Skin epidermis (tissue), 12 donors: ENCODE results near the gene RAB11FIP3.

Experiments
- H3K27ac ChIP-seq, 21 experiments: fragments of 200-600 bp; sonication (generic) in 11 of 21; one replicate each; pipeline ENCODE4 v1.5.0; 2020; ENCODE audit warnings: mild to moderate bottlenecking in 3 of 21, inconsistent platforms in 2 of 21, moderate library complexity in 2 of 21
- H3K4me3 ChIP-seq, 7 experiments: fragments of 200-600 bp; sonication (generic) in 2 of 7; one replicate each; pipeline ENCODE4 v1.5.0; 2020; ENCODE audit warnings: inconsistent platforms in 2 of 7, mild to moderate bottlenecking in 2 of 7, moderate library complexity in 1 of 7

The RAB11FIP3 gene

GRCh38 chr16:567373-568256 is 142.2 kb downstream of the RAB11FIP3 start:
- Histone ChIP-seq H3K4me3 (peak overlapping the region in 3 of 7 experiments; percentile 7 to 21 (median 19)), H3K27ac (peak overlapping the region in 17 of 21 experiments; percentile 28 to 89 (median 64))

DNA sequence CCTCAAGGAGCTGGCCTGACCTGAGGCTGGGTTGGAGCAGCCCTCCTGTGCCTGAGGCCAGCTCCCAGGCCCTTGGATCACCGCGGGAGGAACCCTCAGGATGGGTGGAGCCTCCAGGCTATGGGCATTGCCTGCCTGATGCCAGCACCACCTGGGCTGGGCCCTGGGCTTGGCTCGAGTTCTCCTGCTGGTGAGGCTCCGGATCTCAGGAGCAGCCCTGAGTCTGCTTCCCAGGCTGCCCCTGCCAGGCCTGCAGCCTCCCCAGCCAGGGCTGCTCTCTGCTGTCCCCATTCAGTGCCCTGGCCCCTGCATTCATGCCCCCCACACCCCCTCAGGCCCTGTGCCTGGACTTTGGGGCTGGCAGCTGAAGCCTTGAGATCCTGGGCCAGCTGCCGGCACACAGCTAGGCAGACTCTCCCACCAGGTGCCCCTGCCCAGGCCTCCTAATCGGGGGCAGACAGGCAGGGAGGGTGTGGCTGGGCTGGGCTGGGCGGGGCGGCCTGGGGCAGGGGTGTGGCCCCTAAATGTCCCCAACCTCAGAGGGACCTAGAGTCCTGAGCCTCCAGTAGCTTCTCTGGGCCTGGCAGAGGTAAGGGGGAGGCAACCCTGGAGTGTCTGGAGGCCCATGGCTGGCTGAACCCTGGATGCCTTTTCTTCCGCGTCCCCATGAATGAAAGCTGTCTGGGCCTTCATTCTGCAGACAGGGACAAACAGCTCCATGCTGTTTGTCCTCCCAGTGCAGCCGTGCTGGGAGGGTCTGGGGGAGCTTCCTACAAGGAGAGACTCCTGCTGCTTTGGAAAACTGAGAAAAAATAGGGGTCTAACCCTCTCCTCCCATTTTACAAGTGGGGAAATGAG is 143.2 kb downstream of the RAB11FIP3 start:
- Histone ChIP-seq H3K4me3 (peak overlapping the region in 3 of 7 experiments; percentile 95 to 98 (median 98)), H3K27ac (peak overlapping the region; percentile 56 to 93 (median 87))

- H3K4me3 ChIP-seq: peak within 1 kb of the TSS; percentile 72 to 98 (median 95)
- peak within 1 kb of the TSS; percentile 56 to 93 (median 87) for H3K27ac ChIP-seq
These were observed 144.2 kb downstream of the RAB11FIP3 start, which contains the start of gene PIGQ for GRCh38 chr16:569445-570254. TSS of gene PIGQ (plus strand) at chr16:569968. CDS start at chr16:574075, 4,107 bp downstream.
